ENCODE data around the gene CIROP.

DNA sequence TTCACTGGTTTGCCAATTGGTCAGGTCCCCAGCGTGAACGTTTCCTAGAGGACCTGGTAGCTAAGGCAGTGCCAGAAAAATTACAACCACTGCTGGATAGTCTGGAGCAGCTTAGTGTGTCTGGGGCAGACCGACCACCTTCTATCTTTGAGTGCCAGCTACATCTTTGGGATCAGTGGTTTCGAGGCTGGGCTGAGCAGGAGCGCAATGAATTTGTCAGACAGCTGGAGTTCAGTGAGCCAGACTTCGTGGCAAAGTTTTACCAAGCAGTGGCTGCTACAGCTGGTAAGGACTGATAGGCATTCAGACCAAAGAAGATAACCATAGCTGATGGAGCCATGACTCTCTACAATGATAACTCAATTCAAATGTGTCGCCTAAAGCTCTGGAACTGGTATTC is 7.0 kb downstream of the CIROP start:
- TF ChIP-seq, protein P1, sequence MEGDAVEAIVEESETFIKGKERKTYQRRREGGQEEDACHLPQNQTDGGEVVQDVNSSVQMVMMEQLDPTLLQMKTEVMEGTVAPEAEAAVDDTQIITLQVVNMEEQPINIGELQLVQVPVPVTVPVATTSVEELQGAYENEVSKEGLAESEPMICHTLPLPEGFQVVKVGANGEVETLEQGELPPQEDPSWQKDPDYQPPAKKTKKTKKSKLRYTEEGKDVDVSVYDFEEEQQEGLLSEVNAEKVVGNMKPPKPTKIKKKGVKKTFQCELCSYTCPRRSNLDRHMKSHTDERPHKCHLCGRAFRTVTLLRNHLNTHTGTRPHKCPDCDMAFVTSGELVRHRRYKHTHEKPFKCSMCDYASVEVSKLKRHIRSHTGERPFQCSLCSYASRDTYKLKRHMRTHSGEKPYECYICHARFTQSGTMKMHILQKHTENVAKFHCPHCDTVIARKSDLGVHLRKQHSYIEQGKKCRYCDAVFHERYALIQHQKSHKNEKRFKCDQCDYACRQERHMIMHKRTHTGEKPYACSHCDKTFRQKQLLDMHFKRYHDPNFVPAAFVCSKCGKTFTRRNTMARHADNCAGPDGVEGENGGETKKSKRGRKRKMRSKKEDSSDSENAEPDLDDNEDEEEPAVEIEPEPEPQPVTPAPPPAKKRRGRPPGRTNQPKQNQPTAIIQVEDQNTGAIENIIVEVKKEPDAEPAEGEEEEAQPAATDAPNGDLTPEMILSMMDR (IDR thresholded peaks at IDR 0.05), result no peak
- no peak for TF ChIP-seq POLR2A (IDR thresholded peaks at IDR 0.05)
- TF ChIP-seq POLR2AphosphoS5 (IDR thresholded peaks at IDR 0.05), result no peak

Measured in upper lobe of left lung (tissue), 4 donors.